Esophagus muscularis mucosa (tissue), 3 donors: ENCODE results near the gene PCSK6.

ENCODE experiments used
- CTCF ChIP-seq, 3 experiments: fragments of 200-600 bp in 2 of 3; fragments of 450-650 bp in 1 of 3; sonication (generic) in 2 of 3; IDR thresholded peaks; one replicate each; pipeline ENCODE4 v1.5.1; 2017 to 2019; ENCODE audit warnings: antibody characterized with exemption in 3 of 3, mild to moderate bottlenecking in 2 of 3, moderate library complexity in 1 of 3
- EP300 ChIP-seq: sonication (generic); formaldehyde crosslinking; IDR thresholded peaks from one replicate; pipeline ENCODE4 v1.6.1; 2017; ENCODE audit warnings: antibody characterized with exemption

GRCh38 chr15:101509279-101509678 is 19.8 kb upstream of the PCSK6 start:
- TF ChIP-seq CTCF (IDR thresholded peaks at IDR 0.05) (no peak), EP300 (no peak)
